H9 (cell line): ENCODE measurements around the gene MTARC1. TPM values are rescaled to one million over a fixed set of nuclear protein-coding genes. Genes with fewer than 3 reads are reported as not detected.

Source experiments
- DNase-seq: peaks from one replicate; pipeline ENCODE4 v3.0.0-alpha.2; 2017
- H2AFZ ChIP-seq: one replicate; pipeline ENCODE4 v1.6.1; 2013; ENCODE audit warnings: mild to moderate bottlenecking, low read length, control low read depth, moderate library complexity
- H2AK5ac ChIP-seq: 2 replicates; pipeline ENCODE4 v1.6.1; 2013; ENCODE audit warnings: low read length, control low read depth, mixed read lengths; ENCODE audit not compliant: insufficient read length
- H2BK120ac ChIP-seq: one replicate; pipeline ENCODE4 v1.6.1; 2013; ENCODE audit warnings: low read depth, mild to moderate bottlenecking, low read length, control low read depth, inconsistent platforms; ENCODE audit not compliant: poor library complexity, severe bottlenecking
- H2BK12ac ChIP-seq: 2 replicates; pipeline ENCODE4 v1.6.1; 2013; ENCODE audit warnings: low read length, control low read depth, mixed read lengths, low read depth; ENCODE audit not compliant: insufficient read length
- H2BK15ac ChIP-seq: 2 replicates; pipeline ENCODE4 v1.6.1; 2013; ENCODE audit warnings: low read depth, low read length, control low read depth
- H2BK20ac ChIP-seq: one replicate; pipeline ENCODE4 v1.6.1; 2013; ENCODE audit warnings: low read depth, mild to moderate bottlenecking, low read length, control low read depth, inconsistent platforms; ENCODE audit not compliant: poor library complexity, severe bottlenecking
- H2BK5ac ChIP-seq: 2 replicates; pipeline ENCODE4 v1.6.1; 2013; ENCODE audit warnings: low read length, control low read depth, mixed read lengths; ENCODE audit not compliant: insufficient read length
- H3K14ac ChIP-seq: 2 replicates; pipeline ENCODE4 v1.6.1; 2013; ENCODE audit warnings: low read length, control low read depth; ENCODE audit not compliant: insufficient read depth
- H3K18ac ChIP-seq: 2 replicates; pipeline ENCODE4 v1.6.1; 2013; ENCODE audit warnings: low read depth, mild to moderate bottlenecking, mixed read lengths, low read length, control low read depth; ENCODE audit not compliant: insufficient read length
- H3K23ac ChIP-seq: 2 replicates; pipeline ENCODE4 v1.6.1; 2013; ENCODE audit warnings: low read length, control low read depth, mixed read lengths, low read depth; ENCODE audit not compliant: insufficient read length
- H3K23me2 ChIP-seq: 2 replicates; pipeline ENCODE4 v1.6.1; 2013; ENCODE audit warnings: low read depth, mild to moderate bottlenecking, mixed read lengths, low read length, control low read depth; ENCODE audit not compliant: insufficient read length, poor library complexity, severe bottlenecking
- H3K27ac ChIP-seq: 2 replicates; pipeline ENCODE4 v1.5.1; 2013; ENCODE audit warnings: low read length, control low read depth, mixed read lengths, low read depth; ENCODE audit not compliant: insufficient read length
- H3K27me3 ChIP-seq: 2 replicates; pipeline ENCODE4 v1.6.1; 2013; ENCODE audit warnings: low read length, control low read depth, inconsistent platforms; ENCODE audit not compliant: insufficient read depth
- H3K4ac ChIP-seq: 2 replicates; pipeline ENCODE4 v1.6.1; 2013; ENCODE audit warnings: low read depth, mild to moderate bottlenecking, control low read depth, inconsistent platforms, low read length, moderate library complexity
- H3K4me1 ChIP-seq: 2 replicates; pipeline ENCODE4 v1.6.1; 2013; ENCODE audit warnings: low read length, control low read depth, inconsistent platforms; ENCODE audit not compliant: insufficient read depth
- H3K4me2 ChIP-seq: 2 replicates; pipeline ENCODE4 v1.6.1; 2013; ENCODE audit warnings: low read length, control low read depth, mixed read lengths; ENCODE audit not compliant: insufficient read length, insufficient read depth
- H3K56ac ChIP-seq: 2 replicates; pipeline ENCODE4 v1.6.1; 2013; ENCODE audit warnings: low read depth, mild to moderate bottlenecking, mixed read lengths, low read length, control low read depth; ENCODE audit not compliant: insufficient read length
- H3K79me1 ChIP-seq: 2 replicates; pipeline ENCODE4 v1.6.1; 2013; ENCODE audit warnings: low read depth, mild to moderate bottlenecking, moderate library complexity, low read length, control low read depth, inconsistent platforms; ENCODE audit not compliant: insufficient read depth, poor library complexity, severe bottlenecking
- H3K79me2 ChIP-seq: 2 replicates; pipeline ENCODE4 v1.6.1; 2013; ENCODE audit warnings: low read length, control low read depth, inconsistent platforms; ENCODE audit not compliant: insufficient read depth
- H3K9ac ChIP-seq: 2 replicates; pipeline ENCODE4 v1.6.1; 2013; ENCODE audit warnings: low read length, control low read depth, mixed read lengths; ENCODE audit not compliant: insufficient read length; ENCODE audit errors: extremely low read depth
- H3K9me3 ChIP-seq: one replicate; pipeline ENCODE4 v1.6.1; 2013; ENCODE audit warnings: low read depth, low read length, inconsistent platforms; ENCODE audit not compliant: control insufficient read depth
- H3T11ph ChIP-seq: one replicate; pipeline ENCODE4 v1.6.1; 2013; ENCODE audit warnings: mild to moderate bottlenecking, low read length, control low read depth, inconsistent platforms
- H4K20me1 ChIP-seq: one replicate; pipeline ENCODE4 v1.6.1; 2013; ENCODE audit not compliant: control insufficient read depth, insufficient read length, insufficient read depth
- H4K5ac ChIP-seq: 2 replicates; pipeline ENCODE4 v1.6.1; 2013; ENCODE audit warnings: low read depth, mild to moderate bottlenecking, mixed read lengths, low read length, control low read depth; ENCODE audit not compliant: insufficient read length
- H4K8ac ChIP-seq: replicated peaks from 2 replicates; pipeline ENCODE4 v1.6.1; 2013; ENCODE audit warnings: low read length, control low read depth, mixed read lengths, low read depth; ENCODE audit not compliant: insufficient read length
- H4K91ac ChIP-seq: 2 replicates; pipeline ENCODE4 v1.6.1; 2013; ENCODE audit warnings: low read depth, mild to moderate bottlenecking, moderate library complexity, mixed read lengths, low read length, control low read depth; ENCODE audit not compliant: insufficient read length
- H3K27ac Mint-ChIP-seq, 3 experiments: 2 replicates in 2 of 3; 3 replicates in 1 of 3; pipeline ENCODE4 v1.8.0; 2020 to 2021; ENCODE audit warnings: mixed read lengths in 3 of 3, mild to moderate bottlenecking in 1 of 3, moderate library complexity in 1 of 3
- H3K27me3 Mint-ChIP-seq: 2 replicates; pipeline ENCODE4 v1.8.0; 2021; ENCODE audit warnings: low read depth, mild to moderate bottlenecking, moderate library complexity, mixed read lengths
- H3K36me3 Mint-ChIP-seq, 3 experiments: 2 replicates in 2 of 3; 3 replicates in 1 of 3; pipeline ENCODE4 v1.8.0; 2020 to 2021; ENCODE audit warnings: low read depth in 3 of 3, mixed read lengths in 3 of 3; ENCODE audit not compliant: insufficient read depth in 1 of 3
- H3K4me1 Mint-ChIP-seq, 2 experiments: 2 replicates each; pipeline ENCODE4 v1.8.0; 2020; ENCODE audit warnings: mixed read lengths in 2 of 2
- H3K4me3 Mint-ChIP-seq, 2 experiments: 2 replicates in 1 of 2; 3 replicates in 1 of 2; pipeline ENCODE4 v1.8.0; 2020 to 2021; ENCODE audit warnings: mild to moderate bottlenecking in 2 of 2, mixed read lengths in 2 of 2, moderate library complexity in 1 of 2
- H3K9me3 Mint-ChIP-seq, 2 experiments: 2 replicates in 1 of 2; 3 replicates in 1 of 2; pipeline ENCODE4 v1.8.0; 2020; ENCODE audit warnings: mild to moderate bottlenecking in 2 of 2, mixed read lengths in 2 of 2, moderate library complexity in 1 of 2
- WGBS: extraction: QIAGEN DNeasy Blood & Tissue Kit; methylation state at CpG from one replicate; pipeline ENCODE4 v1.1.7; 2013; ENCODE audit warnings: missing lambda C conversion rate, low lambda C conversion rate, mixed read lengths; ENCODE audit not compliant: insufficient read length; ENCODE audit errors: extremely low coverage; 5-methylcytosine and 5-hydroxymethylcytosine counted together
- total RNA-seq: library from RNA; stranded (reverse); gene quantifications from 2 replicates; pipeline ENCODE4 v1.2.1, GENCODE V29; 2021
- TF ChIP-seq, protein P1 (sequence below): fragments of 200-600 bp; sonication (generic); conservative IDR thresholded peaks from 3 replicates; pipeline ENCODE4 v1.8.0; 2021; ENCODE audit warnings: antibody characterized with exemption, mild to moderate bottlenecking

The MTARC1 gene
- total RNA-seq, 1 experiment from 2014 or later: 33.7 TPM

GRCh38 chr1:220798338-220798737 lies 11.6 kb downstream of the MTARC1 start:
- Histone ChIP-seq H3K9me3 (no peaks in the 10 kb centered on the region), H3K23me2 (no peaks in the 10 kb centered on the region), H3K9ac (no peak overlapping the region), H3K27me3 (no peaks in the 10 kb centered on the region), H2BK12ac (no peak overlapping the region), H2BK120ac (no peak overlapping the region), H3T11ph (no peak overlapping the region), H2BK5ac (no peak overlapping the region), H2AFZ (no peak overlapping the region), H4K20me1 (no peaks in the 10 kb centered on the region), H3K18ac (no peak overlapping the region), H3K4ac (no peak overlapping the region), H4K91ac (no peak overlapping the region), H2BK15ac (no peak overlapping the region), H3K27ac (no peak overlapping the region), H3K23ac (no peak overlapping the region), H3K4me1 (no peaks in the 10 kb centered on the region), H2AK5ac (no peak overlapping the region), H3K79me2 (no peaks in the 10 kb centered on the region), H4K8ac (no peak overlapping the region), H2BK20ac (no peak overlapping the region), H3K14ac (no peak overlapping the region), H3K56ac (no peak overlapping the region), H3K4me2 (no peak overlapping the region), H4K5ac (no peak overlapping the region), H3K79me1 (no peaks in the 10 kb centered on the region)
- Mint-ChIP-seq H3K9me3 (no peaks in the 10 kb centered on the region), H3K27ac (no peak overlapping the region), H3K4me3 (no peak overlapping the region), H3K27me3 (no peaks in the 10 kb centered on the region), H3K4me1 (peaks cover 1 to 5% of the 10 kb centered on the region in 2 experiments; a peak in 3 of 4 replicates), H3K36me3 (peaks cover 14 to 56% (median 37%) of the 10 kb centered on the region in 3 experiments; a peak in 6 of 7 replicates)
- DNase-seq: no peak
- TF ChIP-seq, protein P1, sequence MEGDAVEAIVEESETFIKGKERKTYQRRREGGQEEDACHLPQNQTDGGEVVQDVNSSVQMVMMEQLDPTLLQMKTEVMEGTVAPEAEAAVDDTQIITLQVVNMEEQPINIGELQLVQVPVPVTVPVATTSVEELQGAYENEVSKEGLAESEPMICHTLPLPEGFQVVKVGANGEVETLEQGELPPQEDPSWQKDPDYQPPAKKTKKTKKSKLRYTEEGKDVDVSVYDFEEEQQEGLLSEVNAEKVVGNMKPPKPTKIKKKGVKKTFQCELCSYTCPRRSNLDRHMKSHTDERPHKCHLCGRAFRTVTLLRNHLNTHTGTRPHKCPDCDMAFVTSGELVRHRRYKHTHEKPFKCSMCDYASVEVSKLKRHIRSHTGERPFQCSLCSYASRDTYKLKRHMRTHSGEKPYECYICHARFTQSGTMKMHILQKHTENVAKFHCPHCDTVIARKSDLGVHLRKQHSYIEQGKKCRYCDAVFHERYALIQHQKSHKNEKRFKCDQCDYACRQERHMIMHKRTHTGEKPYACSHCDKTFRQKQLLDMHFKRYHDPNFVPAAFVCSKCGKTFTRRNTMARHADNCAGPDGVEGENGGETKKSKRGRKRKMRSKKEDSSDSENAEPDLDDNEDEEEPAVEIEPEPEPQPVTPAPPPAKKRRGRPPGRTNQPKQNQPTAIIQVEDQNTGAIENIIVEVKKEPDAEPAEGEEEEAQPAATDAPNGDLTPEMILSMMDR: no peak
- no CpG with 5 or more reads among the region's 2 CpGs for WGBS
